GM23338 (cell line): ENCODE results near the gene CAMLG. TPM values are rescaled to one million over a fixed set of nuclear protein-coding genes. Genes with fewer than 3 reads are reported as not detected.

Experiments used
- ATAC-seq: fragments of 200-7000 bp; cut with Tn5 transposase; 3 replicates; pipeline ENCODE4 v1.9.1; 2020
- DNase-seq: peaks from one replicate; pipeline ENCODE4 v3.0.0-alpha.2; 2015; ENCODE audit warnings: low spot score
- H2AFZ ChIP-seq: fragments of 200-600 bp; sonication (generic); 2 replicates; pipeline ENCODE4 v1.8.0; 2016; ENCODE audit warnings: antibody characterized with exemption, mild to moderate bottlenecking, moderate library complexity
- H3F3A ChIP-seq: fragments of 200-600 bp; sonication (generic); replicated peaks from 2 replicates; pipeline ENCODE4 v1.8.0; 2017; ENCODE audit warnings: antibody characterized with exemption, mixed run types, low read depth
- H3K27ac ChIP-seq: fragments of 200-600 bp; sonication (generic); 2 replicates; pipeline ENCODE4 v1.6.1; 2016; ENCODE audit warnings: low read depth
- H3K27me3 ChIP-seq: fragments of 200-600 bp; sonication (generic); 2 replicates; pipeline ENCODE4 v1.8.0; 2016; ENCODE audit warnings: mild to moderate bottlenecking, mixed run types, moderate library complexity; ENCODE audit not compliant: insufficient read depth
- H3K36me3 ChIP-seq: fragments of 200-600 bp; sonication (generic); 2 replicates; pipeline ENCODE4 v1.8.0; 2016; ENCODE audit warnings: mild to moderate bottlenecking; ENCODE audit not compliant: insufficient read depth
- H3K4me1 ChIP-seq: fragments of 200-600 bp; sonication (generic); 2 replicates; pipeline ENCODE4 v1.8.0; 2016; ENCODE audit warnings: mild to moderate bottlenecking, moderate library complexity; ENCODE audit not compliant: insufficient read depth
- H3K4me2 ChIP-seq: fragments of 200-600 bp; sonication (generic); 2 replicates; pipeline ENCODE4 v1.7.1; 2017; ENCODE audit warnings: mixed run types
- H3K4me3 ChIP-seq: fragments of 200-600 bp; sonication (generic); 2 replicates; pipeline ENCODE4 v1.6.1; 2016; ENCODE audit warnings: mixed run types
- H3K79me2 ChIP-seq: fragments of 200-600 bp; sonication (generic); replicated peaks from 2 replicates; pipeline ENCODE4 v1.8.0; 2017; ENCODE audit warnings: mild to moderate bottlenecking; ENCODE audit not compliant: insufficient read depth
- H3K9me2 ChIP-seq: fragments of 200-600 bp; sonication (generic); 2 replicates; pipeline ENCODE4 v1.8.0; 2017; ENCODE audit not compliant: insufficient read depth
- H4K20me1 ChIP-seq: fragments of 200-600 bp; sonication (generic); replicated peaks from 2 replicates; pipeline ENCODE4 v1.8.0; 2017; ENCODE audit warnings: mild to moderate bottlenecking; ENCODE audit not compliant: insufficient read depth
- H3K27ac Mint-ChIP-seq: 2 replicates; pipeline ENCODE4 v1.8.0; 2020; ENCODE audit warnings: inconsistent platforms, mild to moderate bottlenecking, moderate library complexity, mixed read lengths
- H3K27me3 Mint-ChIP-seq: 3 replicates; pipeline ENCODE4 v1.8.0; 2022; ENCODE audit warnings: low read depth, mild to moderate bottlenecking, moderate library complexity, mixed read lengths, inconsistent platforms; ENCODE audit not compliant: insufficient read depth, poor library complexity
- H3K36me3 Mint-ChIP-seq: 3 replicates; pipeline ENCODE4 v1.8.0; 2021; ENCODE audit warnings: low read depth, mild to moderate bottlenecking, inconsistent platforms, moderate library complexity, mixed read lengths
- H3K4me1 Mint-ChIP-seq: 3 replicates; pipeline ENCODE4 v1.8.0; 2020; ENCODE audit warnings: mild to moderate bottlenecking, inconsistent platforms, mixed read lengths
- H3K4me3 Mint-ChIP-seq: 3 replicates; pipeline ENCODE4 v1.8.0; 2021; ENCODE audit warnings: moderate library complexity, mild to moderate bottlenecking, inconsistent platforms, mixed read lengths
- H3K9me3 Mint-ChIP-seq: 3 replicates; pipeline ENCODE4 v1.8.0; 2020; ENCODE audit warnings: moderate library complexity, mild to moderate bottlenecking, inconsistent platforms, mixed read lengths
- ETS1 ChIP-seq: IDR thresholded peaks from 2 replicates; pipeline ENCODE4 v1.6.1; 2016; ENCODE audit warnings: antibody characterized with exemption
- EZH2phosphoT487 ChIP-seq: fragments of 200-600 bp; sonication (generic); IDR thresholded peaks from one replicate; pipeline ENCODE4 v1.8.1; 2018; ENCODE audit warnings: antibody characterized with exemption; ENCODE audit not compliant: unreplicated experiment
- POLR2AphosphoS5 ChIP-seq: IDR thresholded peaks from 2 replicates; pipeline ENCODE4 v1.6.1; 2016; ENCODE audit warnings: antibody characterized with exemption, low read depth
- REST ChIP-seq: IDR thresholded peaks from one replicate; pipeline ENCODE4 v1.6.1; 2018; ENCODE audit warnings: antibody characterized with exemption; ENCODE audit not compliant: unreplicated experiment
- ZNF462 ChIP-seq: fragments of 250-450 bp; sonication (Bioruptor Pico); IDR thresholded peaks from 2 replicates; pipeline ENCODE4 v1.5.0; 2020; ENCODE audit warnings: mild to moderate bottlenecking, moderate library complexity
- polyA plus RNA-seq: library from polyadenylated mRNA; unstranded; fragments of >200 nt; fragmentation: Nextera tagmentation; extraction: Ambion mirVana; gene quantifications from 2 replicates; pipeline ENCODE4 v1.2.1, GENCODE V29; 2016
- total RNA-seq: library from RNA; depleted of rRNA; stranded (reverse); fragments of >200 nt; shearing (Covaris generic); gene quantifications from 2 replicates; pipeline ENCODE4 v1.2.3, GENCODE V29; 2014

The CAMLG gene
- total and polyA plus RNA-seq, 2 experiments from 2014 or later = 34.4 to 75.0 TPM

DNA sequence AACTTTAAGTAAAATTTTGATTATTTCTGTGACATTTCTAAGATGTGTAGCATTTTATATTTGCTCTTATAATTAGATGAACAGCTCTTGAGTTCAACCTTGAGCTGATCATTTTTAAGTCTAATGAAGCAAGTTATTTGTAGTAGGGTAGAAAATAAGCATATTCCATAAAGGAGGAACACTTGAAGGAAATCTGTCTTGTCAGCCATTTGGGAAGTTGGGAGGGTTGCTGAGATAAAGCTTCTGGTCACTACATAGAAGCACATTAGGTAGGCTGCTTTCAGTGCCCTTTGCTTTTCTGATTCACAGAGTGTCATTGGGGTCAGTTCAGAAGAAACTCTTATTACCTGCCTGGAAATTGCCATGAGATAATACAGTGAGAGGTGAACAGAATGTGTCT lies 45.6 kb upstream of the CAMLG start:
- H3K36me3 Mint-ChIP-seq = peaks cover 62% of the 10 kb centered on the region
- no peaks in the 10 kb centered on the region for H3K9me3 Mint-ChIP-seq
- H4K20me1 ChIP-seq = 0 out of 2 replicates have a peak, but pooled peaks cover 2% of the 10 kb centered on the region
- H3K4me3 ChIP-seq = no peak overlapping the region
- H3K4me3 Mint-ChIP-seq = no peak overlapping the region
- ATAC-seq (no peak), DNase-seq (no peak)
- no peak overlapping the region for H2AFZ ChIP-seq
- no peaks in the 10 kb centered on the region for H3K27me3 ChIP-seq
- no peaks in the 10 kb centered on the region for H3K4me1 Mint-ChIP-seq
- peaks cover 46% of the 10 kb centered on the region for H3K36me3 ChIP-seq
- H3K27me3 Mint-ChIP-seq = no peaks in the 10 kb centered on the region
- no peaks in the 10 kb centered on the region for H3K9me2 ChIP-seq
- H3K4me2 ChIP-seq = no peak overlapping the region
- no peaks in the 10 kb centered on the region for H3K4me1 ChIP-seq
- H3F3A ChIP-seq = no peaks in the 10 kb centered on the region
- TF ChIP-seq POLR2AphosphoS5 (no peak), ETS1 (no peak), EZH2phosphoT487 (no peak), REST (no peak), ZNF462 (CRISPR knock-in tag) (no peak)
- no peak overlapping the region for H3K27ac Mint-ChIP-seq
- H3K27ac ChIP-seq = no peak overlapping the region
- no peaks in the 10 kb centered on the region for H3K79me2 ChIP-seq
